ENCODE results near the gene MIPOL1.
"Not testable (repeated sequence)": the region's sequence is repeated elsewhere in the genome, so short reads cannot be mapped to it uniquely, and the experiment has no call there.

Gene MIPOL1

DNA sequence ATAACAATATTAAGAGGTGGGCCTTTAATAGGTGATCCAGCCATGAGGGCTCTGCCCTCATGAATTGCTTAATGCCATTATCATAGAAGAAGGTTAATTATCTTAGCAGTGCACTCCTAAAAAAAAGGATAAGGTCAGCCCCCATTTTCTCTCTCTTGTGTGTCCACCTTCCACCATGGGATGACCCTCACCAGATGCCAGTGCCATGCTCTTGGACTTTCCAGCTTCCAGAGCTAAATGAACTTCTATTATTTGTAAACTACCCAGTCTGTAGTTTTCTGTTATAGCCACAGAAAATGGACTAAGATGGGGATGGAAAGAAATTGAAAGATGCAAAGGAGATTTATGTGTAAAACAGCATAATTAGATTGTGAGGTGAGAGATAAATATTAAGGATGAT is 271.9 kb downstream of the MIPOL1 start:
- DNase-seq = no peak

DNA sequence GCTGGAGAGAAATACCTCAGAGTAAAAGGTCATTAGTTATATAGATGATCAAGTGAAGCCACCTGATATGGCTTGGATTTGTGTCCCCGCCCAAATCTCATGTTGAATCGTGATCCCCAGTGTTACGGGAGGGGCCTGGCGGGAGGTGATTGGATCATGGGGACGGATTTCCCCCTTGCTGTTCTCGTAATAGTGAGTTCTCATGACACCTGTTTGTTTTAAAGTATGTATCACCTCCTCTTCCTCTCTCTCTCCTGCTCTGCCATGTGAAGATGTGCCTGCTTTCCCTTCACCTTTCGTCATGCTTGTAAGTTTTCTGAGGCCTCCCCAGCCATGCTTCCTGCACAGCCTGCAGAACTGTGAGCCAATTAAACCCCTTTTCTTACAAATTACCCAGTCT is 272.5 kb downstream of the MIPOL1 start:
- DNase-seq = no peak

GRCh38 chr14:37472906-37473305 is 275.2 kb downstream of the MIPOL1 start:
- no peak for DNase-seq

DNA sequence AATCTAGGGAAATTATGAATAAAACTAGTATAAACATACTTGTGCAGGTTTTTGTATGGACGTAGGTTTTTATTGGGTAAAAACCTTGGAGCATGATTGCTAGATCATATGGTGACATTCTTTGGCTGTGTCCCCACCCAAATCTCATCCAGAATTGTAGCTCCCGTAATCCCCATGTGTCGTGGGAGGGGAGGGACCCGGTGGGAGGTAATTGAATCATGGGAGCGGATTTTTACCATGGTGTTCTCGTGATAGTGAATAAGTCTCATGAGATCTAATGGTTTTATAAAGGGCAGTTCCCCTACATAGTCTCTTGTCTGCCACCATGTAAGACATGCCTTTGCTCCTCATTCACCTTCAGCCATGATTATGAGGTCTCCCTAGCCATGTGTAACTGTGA is 276.5 kb downstream of the MIPOL1 start:
- no peak for DNase-seq

- DNase-seq = no peak
Measured at GRCh38 chr14:37480446-37481290, 282.9 kb downstream of the MIPOL1 start.

DNA sequence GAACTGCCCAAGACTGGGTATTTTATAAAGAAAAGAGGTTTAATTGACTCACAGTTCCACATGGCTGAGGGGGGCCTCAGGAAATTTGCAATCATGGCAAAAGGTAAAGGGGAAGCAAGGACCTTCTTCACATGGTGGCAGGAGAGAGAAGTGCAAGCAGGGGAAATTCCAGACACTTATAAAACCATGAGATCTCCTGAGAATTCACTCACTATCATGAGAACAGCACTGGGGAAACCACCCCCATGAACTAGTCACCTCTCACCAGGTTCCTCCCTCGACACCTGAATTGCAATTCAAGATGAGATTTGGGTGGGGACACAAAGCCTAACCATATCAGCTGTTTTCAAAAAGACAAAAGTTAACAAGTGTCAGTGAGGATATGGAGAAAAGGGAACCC is 284.7 kb downstream of the MIPOL1 start:
- DNase-seq = no peak

GRCh38 chr14:37483672-37484071 is 285.9 kb downstream of the MIPOL1 start:
- no peak for DNase-seq

- DNase-seq = no peak
Measured at GRCh38 chr14:37490607-37491006, 292.9 kb downstream of the MIPOL1 start.

DNA sequence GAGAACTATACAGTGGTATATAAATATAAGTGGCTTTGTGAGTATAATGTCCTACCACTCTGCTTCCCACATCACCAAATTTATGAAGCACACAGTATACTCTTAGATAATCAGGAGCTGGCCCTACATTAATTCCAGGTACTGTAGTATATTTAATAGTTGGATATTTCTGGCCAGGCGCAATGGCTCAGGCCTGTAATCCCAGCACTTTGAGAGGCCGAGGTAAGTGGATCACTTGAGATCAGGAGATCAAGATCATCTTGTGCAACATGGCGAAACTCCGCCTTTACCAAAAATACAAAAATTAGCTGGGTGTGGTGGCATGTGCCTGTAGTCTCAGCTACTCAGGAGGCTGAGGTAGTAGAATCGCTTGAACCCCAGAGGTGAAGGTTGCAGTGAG is 293.3 kb downstream of the MIPOL1 start:
- no peak for DNase-seq

GRCh38 chr14:37493606-37494005 is 295.9 kb downstream of the MIPOL1 start:
- no peak for DNase-seq

- no peak for DNase-seq
Measured at GRCh38 chr14:37497422-37497821, 299.7 kb downstream of the MIPOL1 start.

DNA sequence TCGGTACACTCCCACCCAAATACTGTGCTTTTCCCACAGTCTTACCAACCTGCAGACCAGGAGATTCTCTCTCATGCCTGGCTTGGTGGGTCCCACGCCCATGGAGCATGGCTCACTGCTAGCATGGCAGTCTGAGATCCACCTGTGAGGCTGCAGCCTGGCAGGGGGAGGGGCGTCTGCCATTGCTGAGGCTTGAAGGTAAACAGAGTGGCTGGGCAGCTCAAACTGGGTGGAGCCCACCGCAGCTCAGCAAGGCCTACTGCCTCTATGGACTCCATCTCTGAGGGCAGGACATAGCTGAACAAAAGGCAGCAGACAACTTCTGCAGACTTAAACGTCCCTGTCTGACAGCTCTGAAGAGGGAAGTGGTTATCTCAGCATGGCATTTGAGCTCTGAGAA is 304.1 kb downstream of the MIPOL1 start:
- DNase-seq = no peak

DNA sequence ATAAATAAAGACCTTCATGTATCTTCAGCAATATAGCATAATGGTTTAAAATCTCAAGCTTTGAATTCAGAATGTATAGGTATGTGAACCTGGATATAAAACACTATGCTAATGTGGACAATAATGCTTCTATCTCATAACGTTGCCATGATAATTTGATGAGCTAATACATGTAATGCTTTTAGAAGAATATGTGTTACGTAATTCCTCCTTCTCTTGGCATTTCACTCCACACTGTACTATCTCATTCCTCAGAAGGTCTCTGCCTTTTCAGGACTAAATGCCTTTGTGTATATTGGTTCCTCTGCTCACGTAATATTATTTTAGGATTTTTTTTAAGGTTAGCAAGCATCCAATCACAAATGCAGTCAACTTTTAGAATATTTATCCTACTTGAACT is 310.8 kb downstream of the MIPOL1 start:
- no peak for DNase-seq

GRCh38 chr14:37512173-37512572 is 314.4 kb downstream of the MIPOL1 start:
- no peak for DNase-seq

GRCh38 chr14:37515771-37516170 is 318.0 kb downstream of the MIPOL1 start:
- DNase-seq = no peak

DNA sequence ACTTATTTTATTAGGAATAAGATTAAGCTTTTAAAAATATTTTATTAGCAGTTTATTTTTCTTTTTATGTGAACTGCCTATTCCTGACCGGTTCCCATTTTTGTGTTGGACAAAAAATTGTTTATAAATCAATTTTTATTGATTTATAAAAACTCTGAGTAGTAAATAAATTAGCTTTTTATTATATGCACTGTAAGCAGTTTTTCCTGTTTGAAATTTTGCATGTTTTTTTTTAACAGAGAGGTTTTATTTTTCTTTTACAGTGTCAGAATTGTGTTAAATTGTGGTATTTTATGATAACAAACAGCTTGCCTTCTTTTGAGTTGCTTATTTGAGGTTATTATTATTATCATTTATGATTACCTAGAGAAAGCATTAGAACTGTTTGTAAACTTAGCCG is 329.3 kb downstream of the MIPOL1 start:
- no peak for DNase-seq

DNA sequence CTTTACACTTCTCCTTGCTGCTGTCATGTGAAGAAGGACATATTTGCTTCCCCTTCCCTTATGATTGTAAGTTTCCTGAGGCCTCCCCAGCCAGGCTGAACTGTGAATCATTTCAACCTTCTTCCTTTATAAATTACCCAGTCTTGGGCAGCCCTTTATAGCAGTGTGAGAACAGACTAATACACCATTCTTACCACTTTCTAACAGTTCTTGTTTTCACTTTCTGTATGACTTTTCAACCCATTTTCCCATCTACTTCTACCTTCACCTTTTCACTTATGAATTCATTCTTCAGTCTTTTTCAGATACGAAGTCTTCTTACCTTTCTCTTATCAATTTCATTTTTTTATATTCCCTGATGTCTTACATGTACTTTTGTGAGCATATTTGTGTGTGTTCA is 342.3 kb downstream of the MIPOL1 start:
- no peak for DNase-seq

GRCh38 chr14:37544407-37544806 is 346.7 kb downstream of the MIPOL1 start:
- no peak for DNase-seq

DNA sequence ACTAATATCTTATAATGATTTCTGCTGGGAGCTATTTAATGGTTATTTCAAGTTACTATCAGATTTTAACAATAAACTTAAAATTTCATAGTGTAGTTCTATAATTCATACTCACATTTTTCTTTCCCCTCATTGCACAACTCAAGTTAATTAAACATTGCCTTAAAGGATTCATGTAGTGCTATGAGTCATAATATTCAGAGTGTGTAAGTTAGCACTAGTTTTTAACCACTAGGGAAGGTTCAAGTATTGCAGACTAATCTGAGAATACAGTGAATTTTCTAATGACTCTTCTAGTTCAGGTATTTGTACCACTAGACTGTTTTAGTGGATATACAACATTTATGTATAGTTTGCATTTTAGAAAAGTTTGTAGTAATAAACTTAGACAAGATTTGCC is 347.4 kb downstream of the MIPOL1 start:
- DNase-seq = no peak

GRCh38 chr14:37546621-37547447 is 349.1 kb downstream of the MIPOL1 start:
- no peak for DNase-seq

GRCh38 chr14:37550511-37550910 is 352.8 kb downstream of the MIPOL1 start:
- DNase-seq = no peak

GRCh38 chr14:37551119-37551518 is 353.4 kb downstream of the MIPOL1 start:
- no peak for DNase-seq

- DNase-seq = no peak
Measured at GRCh38 chr14:37553935-37554550, 356.3 kb downstream of the MIPOL1 start.

GRCh38 chr14:37555596-37555995 is 357.9 kb downstream of the MIPOL1 start:
- DNase-seq = not testable (repeated sequence)
